OCI-LY3 (cell line): ENCODE results near the gene CTU2.

Source experiments
- EZH2phosphoT487 ChIP-seq: fragments of 200-600 bp; shearing (Covaris generic); IDR thresholded peaks from 2 replicates; pipeline ENCODE4 v1.6.1; 2018; ENCODE audit warnings: antibody characterized with exemption, mixed run types, low read depth
- TF ChIP-seq, protein P1 (sequence below): fragments of 200-600, 300-600 bp; sonication (generic); IDR thresholded peaks from 2 replicates; pipeline ENCODE4 v1.5.1; 2014; ENCODE audit warnings: antibody characterized with exemption, low read length, low read depth

DNA sequence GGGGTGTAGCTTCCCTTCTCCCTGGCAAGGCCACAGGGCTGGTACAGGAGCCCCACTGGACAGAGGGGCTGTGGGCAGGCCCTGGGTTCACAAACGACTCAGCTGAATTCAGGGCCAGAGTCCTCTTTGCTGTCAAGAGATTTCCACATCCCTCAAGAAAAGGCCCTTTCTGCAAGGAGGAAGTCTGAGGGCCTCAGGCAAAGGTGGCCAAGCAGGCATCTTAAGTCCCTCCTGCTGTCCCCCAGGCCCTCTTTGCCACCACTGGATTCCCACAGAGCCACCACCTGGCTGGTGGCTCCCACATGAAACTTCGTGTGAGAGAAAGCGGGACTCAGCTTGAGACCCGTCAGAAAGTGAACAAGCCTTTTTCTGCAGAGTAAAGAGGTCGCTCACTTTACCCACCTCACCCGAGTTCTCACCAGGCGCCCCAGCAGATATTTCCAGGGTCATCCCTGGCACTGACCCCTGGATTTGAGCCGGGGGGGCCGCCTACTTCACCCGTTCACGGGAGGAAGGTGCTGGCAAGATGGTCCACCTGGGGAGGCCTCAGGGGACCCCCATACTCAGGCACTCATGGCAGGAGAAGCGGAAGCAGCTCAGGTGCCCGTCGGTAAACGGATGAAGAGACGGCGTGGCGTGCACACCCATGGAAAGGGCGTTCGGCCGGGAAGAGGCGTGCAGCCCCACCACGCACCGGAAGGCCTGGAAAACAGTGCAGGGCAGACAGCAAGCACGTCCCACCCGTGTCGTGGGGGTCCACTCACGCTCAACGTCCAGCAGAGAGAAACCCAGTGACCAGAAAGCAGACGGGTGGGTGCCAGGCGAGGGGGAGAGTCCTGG, 3.7 kb upstream of the CTU2 start:
- TF ChIP-seq, protein P1, sequence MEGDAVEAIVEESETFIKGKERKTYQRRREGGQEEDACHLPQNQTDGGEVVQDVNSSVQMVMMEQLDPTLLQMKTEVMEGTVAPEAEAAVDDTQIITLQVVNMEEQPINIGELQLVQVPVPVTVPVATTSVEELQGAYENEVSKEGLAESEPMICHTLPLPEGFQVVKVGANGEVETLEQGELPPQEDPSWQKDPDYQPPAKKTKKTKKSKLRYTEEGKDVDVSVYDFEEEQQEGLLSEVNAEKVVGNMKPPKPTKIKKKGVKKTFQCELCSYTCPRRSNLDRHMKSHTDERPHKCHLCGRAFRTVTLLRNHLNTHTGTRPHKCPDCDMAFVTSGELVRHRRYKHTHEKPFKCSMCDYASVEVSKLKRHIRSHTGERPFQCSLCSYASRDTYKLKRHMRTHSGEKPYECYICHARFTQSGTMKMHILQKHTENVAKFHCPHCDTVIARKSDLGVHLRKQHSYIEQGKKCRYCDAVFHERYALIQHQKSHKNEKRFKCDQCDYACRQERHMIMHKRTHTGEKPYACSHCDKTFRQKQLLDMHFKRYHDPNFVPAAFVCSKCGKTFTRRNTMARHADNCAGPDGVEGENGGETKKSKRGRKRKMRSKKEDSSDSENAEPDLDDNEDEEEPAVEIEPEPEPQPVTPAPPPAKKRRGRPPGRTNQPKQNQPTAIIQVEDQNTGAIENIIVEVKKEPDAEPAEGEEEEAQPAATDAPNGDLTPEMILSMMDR = no peak
- TF ChIP-seq EZH2phosphoT487 = no peak
